PC-9 (cell line): Measurements from ENCODE around the gene PPP2R2C. TPM values are rescaled to one million over a fixed set of nuclear protein-coding genes. Genes with fewer than 3 reads are reported as not detected.

Experiments used
- BruUV-seq: library from RNA; stranded (reverse); fragments of 400-500 nt; replicated peaks from 2 replicates; lab custom pipeline; 2021; lab: Mats Ljungman, UMichigan
- CTCF ChIA-PET: fragments of 300-600 bp; sonication (Branson Sonifier 250); formaldehyde crosslinking; loops from one replicate; lab custom pipeline; 2022; ENCODE audit warnings: antibody characterized with exemption; lab: Charles Lee
- POLR2A ChIA-PET: fragments of 300-600 bp; sonication (Branson Sonifier 250); formaldehyde crosslinking; loops from one replicate; lab custom pipeline; 2022; ENCODE audit warnings: antibody characterized with exemption; ENCODE audit not compliant: unreplicated experiment; lab: Charles Lee
- DNase-seq, 2 experiments: peaks; one replicate each; pipeline versions ENCODE4 v3.0.0 to v3.0.0-alpha.2; 2015 to 2022; ENCODE audit warnings: mixed read lengths in 1 of 2
- H2AFZ ChIP-seq: fragments of 200-600 bp; sonication (generic); 2 replicates; pipeline ENCODE4 v1.8.1; 2017; ENCODE audit warnings: antibody characterized with exemption
- H3F3A ChIP-seq: fragments of 200-600 bp; sonication (generic); 2 replicates; pipeline ENCODE4 v1.8.1; 2017; ENCODE audit warnings: antibody characterized with exemption, mild to moderate bottlenecking, low read depth; ENCODE audit not compliant: insufficient read depth
- H3K27ac ChIP-seq: fragments of 200-600 bp; sonication (generic); 2 replicates; pipeline ENCODE4 v1.6.1; 2016; ENCODE audit warnings: mixed run types
- H3K27me3 ChIP-seq: fragments of 200-600 bp; sonication (generic); 2 replicates; pipeline ENCODE4 v1.6.1; 2016; ENCODE audit warnings: low read depth, mixed run types; ENCODE audit not compliant: insufficient read depth
- H3K36me3 ChIP-seq: fragments of 200-600 bp; sonication (generic); 2 replicates; pipeline ENCODE4 v1.6.1; 2016; ENCODE audit warnings: low read depth, mixed run types
- H3K4me1 ChIP-seq: fragments of 200-600 bp; sonication (generic); replicated peaks from 2 replicates; pipeline ENCODE4 v1.6.1; 2016; ENCODE audit warnings: mixed run types; ENCODE audit not compliant: insufficient read depth
- H3K4me2 ChIP-seq: fragments of 200-600 bp; sonication (generic); 2 replicates; pipeline ENCODE4 v1.6.1; 2017; ENCODE audit warnings: mixed run types
- H3K4me3 ChIP-seq: fragments of 200-600 bp; sonication (generic); 2 replicates; pipeline ENCODE4 v1.6.1; 2016; ENCODE audit warnings: mixed run types
- H3K79me2 ChIP-seq: fragments of 200-600 bp; sonication (generic); 2 replicates; pipeline ENCODE4 v1.6.1; 2017; ENCODE audit warnings: low read depth, mixed run types
- H3K9me2 ChIP-seq: fragments of 200-600 bp; sonication (generic); 2 replicates; pipeline ENCODE4 v1.8.1; 2017; ENCODE audit warnings: mild to moderate bottlenecking; ENCODE audit not compliant: insufficient read depth
- H3K9me3 ChIP-seq: fragments of 200-600 bp; sonication (generic); 2 replicates; pipeline ENCODE4 v1.8.1; 2016; ENCODE audit warnings: low read depth; ENCODE audit not compliant: insufficient read depth
- H4K20me1 ChIP-seq: fragments of 200-600 bp; sonication (generic); 2 replicates; pipeline ENCODE4 v1.8.1; 2017; ENCODE audit not compliant: insufficient read depth
- CTCF ChIP-seq: fragments of 200-600 bp; sonication (generic); conservative IDR thresholded peaks from 2 replicates; pipeline ENCODE4 v1.6.1; 2017; ENCODE audit warnings: mixed run types, antibody characterized with exemption, mild to moderate bottlenecking, moderate library complexity
- EZH2 ChIP-seq: fragments of 200-600 bp; sonication (generic); IDR thresholded peaks from 2 replicates; pipeline ENCODE4 v1.8.0; 2017; ENCODE audit warnings: antibody characterized with exemption, low read depth
- intact Hi-C: fragments of 100-400 bp; cut with micrococcal nuclease; formaldehyde crosslinking; loops from one replicate; pipeline ENCODE4 v1.10.0; 2022; ENCODE audit not compliant: unreplicated experiment
- total RNA-seq: library from RNA; stranded (reverse); gene quantifications from 2 replicates; pipeline ENCODE4 v1.2.3, GENCODE V29; 2021

Gene PPP2R2C
- total RNA-seq, 1 experiment from 2014 or later = 40.9 TPM

GRCh38 chr4:6456450-6456849, 16.0 kb downstream of the PPP2R2C start:
- Histone ChIP-seq H4K20me1 (no peaks in the 10 kb centered on the region), H3K9me2 (no peaks in the 10 kb centered on the region), H3K79me2 (no peaks in the 10 kb centered on the region), H2AFZ (no peak overlapping the region), H3F3A (no peaks in the 10 kb centered on the region), H3K36me3 (no peaks in the 10 kb centered on the region), H3K27me3 (no peaks in the 10 kb centered on the region), H3K4me3 (no peak overlapping the region), H3K4me1 (no peaks in the 10 kb centered on the region), H3K27ac (no peak overlapping the region), H3K9me3 (no peaks in the 10 kb centered on the region), H3K4me2 (no peak overlapping the region)
- no peak for DNase-seq
- no TSS peak for BruUV-seq
- POLR2A ChIA-PET = no interaction called here
- CTCF ChIA-PET = no interaction called here
- intact Hi-C loops = no loop called here
- TF ChIP-seq EZH2 = no peak
- TF ChIP-seq CTCF = no peak

- no peaks in the 10 kb centered on the region for H3F3A ChIP-seq
- CTCF ChIA-PET = no interaction called here
- no peaks in the 10 kb centered on the region for H4K20me1 ChIP-seq
- no peak overlapping the region for H3K4me3 ChIP-seq
- no peaks in the 10 kb centered on the region for H3K36me3 ChIP-seq
- H3K4me1 ChIP-seq = no peaks in the 10 kb centered on the region
- no peak for DNase-seq
- H3K4me2 ChIP-seq = no peak overlapping the region
- intact Hi-C loops = no loop called here
- H3K27me3 ChIP-seq = no peaks in the 10 kb centered on the region
- no peak overlapping the region for H3K27ac ChIP-seq
- no peak for TF ChIP-seq CTCF
- no peak for TF ChIP-seq EZH2
- no peaks in the 10 kb centered on the region for H3K9me2 ChIP-seq
- no peak overlapping the region for H2AFZ ChIP-seq
- no peaks in the 10 kb centered on the region for H3K9me3 ChIP-seq
- H3K79me2 ChIP-seq = no peaks in the 10 kb centered on the region
- no TSS peak for BruUV-seq
- POLR2A ChIA-PET = no interaction called here
Measured at GRCh38 chr4:6454112-6454910, 18.1 kb downstream of the PPP2R2C start.

- H3K4me1 ChIP-seq = no peaks in the 10 kb centered on the region
- no peaks in the 10 kb centered on the region for H3K79me2 ChIP-seq
- H3K9me3 ChIP-seq = no peaks in the 10 kb centered on the region
- H2AFZ ChIP-seq = no peak overlapping the region
- DNase-seq = no peak
- no peaks in the 10 kb centered on the region for H3F3A ChIP-seq
- ChIA-PET CTCF (no interaction called here), POLR2A (no interaction called here)
- H3K27ac ChIP-seq = no peak overlapping the region
- no TSS peak for BruUV-seq
- no peaks in the 10 kb centered on the region for H4K20me1 ChIP-seq
- no peak for TF ChIP-seq EZH2
- no peak for TF ChIP-seq CTCF
- H3K4me2 ChIP-seq = no peak overlapping the region
- no peaks in the 10 kb centered on the region for H3K36me3 ChIP-seq
- H3K4me3 ChIP-seq = no peak overlapping the region
- intact Hi-C loops = no loop called here
- H3K9me2 ChIP-seq = no peaks in the 10 kb centered on the region
- no peaks in the 10 kb centered on the region for H3K27me3 ChIP-seq
Measured at GRCh38 chr4:6453688-6453990, 18.8 kb downstream of the PPP2R2C start.
